PC-9 (cell line): Measurements from ENCODE around the gene CAPN15. TPM values are rescaled to one million over a fixed set of nuclear protein-coding genes. Genes with fewer than 3 reads are reported as not detected.

Experiments used
- BruUV-seq: library from RNA; stranded (reverse); fragments of 400-500 nt; replicated peaks from 2 replicates; lab custom pipeline; 2021; lab: Mats Ljungman, UMichigan
- CTCF ChIA-PET: fragments of 300-600 bp; sonication (Branson Sonifier 250); formaldehyde crosslinking; loops from one replicate; lab custom pipeline; 2022; ENCODE audit warnings: antibody characterized with exemption; lab: Charles Lee
- POLR2A ChIA-PET: fragments of 300-600 bp; sonication (Branson Sonifier 250); formaldehyde crosslinking; loops from one replicate; lab custom pipeline; 2022; ENCODE audit warnings: antibody characterized with exemption; ENCODE audit not compliant: unreplicated experiment; lab: Charles Lee
- DNase-seq, 2 experiments: peaks; one replicate each; pipeline versions ENCODE4 v3.0.0 to v3.0.0-alpha.2; 2015 to 2022; ENCODE audit warnings: mixed read lengths in 1 of 2
- H2AFZ ChIP-seq: fragments of 200-600 bp; sonication (generic); 2 replicates; pipeline ENCODE4 v1.8.1; 2017; ENCODE audit warnings: antibody characterized with exemption
- H3F3A ChIP-seq: fragments of 200-600 bp; sonication (generic); 2 replicates; pipeline ENCODE4 v1.8.1; 2017; ENCODE audit warnings: antibody characterized with exemption, mild to moderate bottlenecking, low read depth; ENCODE audit not compliant: insufficient read depth
- H3K27ac ChIP-seq: fragments of 200-600 bp; sonication (generic); 2 replicates; pipeline ENCODE4 v1.6.1; 2016; ENCODE audit warnings: mixed run types
- H3K27me3 ChIP-seq: fragments of 200-600 bp; sonication (generic); 2 replicates; pipeline ENCODE4 v1.6.1; 2016; ENCODE audit warnings: low read depth, mixed run types; ENCODE audit not compliant: insufficient read depth
- H3K36me3 ChIP-seq: fragments of 200-600 bp; sonication (generic); 2 replicates; pipeline ENCODE4 v1.6.1; 2016; ENCODE audit warnings: low read depth, mixed run types
- H3K4me1 ChIP-seq: fragments of 200-600 bp; sonication (generic); replicated peaks from 2 replicates; pipeline ENCODE4 v1.6.1; 2016; ENCODE audit warnings: mixed run types; ENCODE audit not compliant: insufficient read depth
- H3K4me2 ChIP-seq: fragments of 200-600 bp; sonication (generic); 2 replicates; pipeline ENCODE4 v1.6.1; 2017; ENCODE audit warnings: mixed run types
- H3K4me3 ChIP-seq: fragments of 200-600 bp; sonication (generic); 2 replicates; pipeline ENCODE4 v1.6.1; 2016; ENCODE audit warnings: mixed run types
- H3K79me2 ChIP-seq: fragments of 200-600 bp; sonication (generic); 2 replicates; pipeline ENCODE4 v1.6.1; 2017; ENCODE audit warnings: low read depth, mixed run types
- H3K9me2 ChIP-seq: fragments of 200-600 bp; sonication (generic); 2 replicates; pipeline ENCODE4 v1.8.1; 2017; ENCODE audit warnings: mild to moderate bottlenecking; ENCODE audit not compliant: insufficient read depth
- H3K9me3 ChIP-seq: fragments of 200-600 bp; sonication (generic); 2 replicates; pipeline ENCODE4 v1.8.1; 2016; ENCODE audit warnings: low read depth; ENCODE audit not compliant: insufficient read depth
- H4K20me1 ChIP-seq: fragments of 200-600 bp; sonication (generic); 2 replicates; pipeline ENCODE4 v1.8.1; 2017; ENCODE audit not compliant: insufficient read depth
- EZH2 ChIP-seq: fragments of 200-600 bp; sonication (generic); IDR thresholded peaks from 2 replicates; pipeline ENCODE4 v1.8.0; 2017; ENCODE audit warnings: antibody characterized with exemption, low read depth
- intact Hi-C: fragments of 100-400 bp; cut with micrococcal nuclease; formaldehyde crosslinking; loops from one replicate; pipeline ENCODE4 v1.10.0; 2022; ENCODE audit not compliant: unreplicated experiment
- total RNA-seq: library from RNA; stranded (reverse); gene quantifications from 2 replicates; pipeline ENCODE4 v1.2.3, GENCODE V29; 2021
- TF ChIP-seq, protein P1 (sequence below): fragments of 200-600 bp; sonication (generic); conservative IDR thresholded peaks from 2 replicates; pipeline ENCODE4 v1.6.1; 2017; ENCODE audit warnings: mixed run types, antibody characterized with exemption, mild to moderate bottlenecking, moderate library complexity

Gene CAPN15
- total RNA-seq, 1 experiment from 2014 or later = 66.8 TPM

DNA sequence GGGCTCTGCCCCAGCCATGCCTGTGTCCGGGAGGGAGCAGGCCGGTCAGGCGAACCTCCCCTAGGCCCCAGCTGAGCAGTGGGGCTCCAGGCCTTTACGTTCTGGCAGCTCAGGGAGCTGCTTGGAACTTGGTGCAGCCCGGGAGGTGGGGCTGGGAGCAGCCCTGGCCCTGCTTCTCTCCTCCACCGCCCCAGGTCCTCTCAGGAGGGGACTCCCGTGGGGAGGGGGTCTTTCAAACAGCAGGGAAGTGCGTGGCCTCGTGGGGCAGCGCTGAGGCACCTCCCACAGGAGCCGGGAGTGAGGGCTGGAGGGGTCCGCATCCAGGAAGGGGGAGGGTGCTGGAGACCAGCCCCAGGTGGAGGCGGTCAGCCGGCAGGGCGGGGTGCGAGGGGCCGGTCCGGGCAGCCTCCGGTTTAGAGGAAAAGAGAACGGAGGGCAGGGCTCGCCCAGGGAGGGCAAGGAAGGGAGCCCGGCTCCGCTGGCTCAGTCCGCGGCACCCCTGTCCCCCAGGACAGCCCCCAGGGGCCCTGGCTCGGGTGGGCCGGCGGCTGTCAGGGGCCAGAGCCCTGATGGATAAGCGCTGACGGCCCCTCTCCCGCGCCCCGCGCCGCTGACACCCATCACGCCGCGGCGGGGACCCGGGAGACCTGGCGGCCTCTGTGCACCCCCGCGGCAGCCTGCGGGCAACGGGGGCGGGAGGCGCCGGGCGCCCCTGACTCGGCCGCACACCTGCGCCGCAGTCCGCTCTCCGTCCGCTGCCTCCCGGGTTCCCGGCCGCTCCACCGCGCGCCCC is 32.1 kb downstream of the CAPN15 start:
- CTCF ChIA-PET = no interaction called here
- Histone ChIP-seq H2AFZ (no peak overlapping the region), H3K36me3 (no peaks in the 10 kb centered on the region), H3K9me2 (no peaks in the 10 kb centered on the region), H4K20me1 (no peaks in the 10 kb centered on the region), H3F3A (no peaks in the 10 kb centered on the region), H3K79me2 (no peaks in the 10 kb centered on the region), H3K27ac (no peak overlapping the region), H3K9me3 (no peaks in the 10 kb centered on the region), H3K4me2 (no peak overlapping the region), H3K4me3 (no peak overlapping the region), H3K27me3 (no peaks in the 10 kb centered on the region), H3K4me1 (0 out of 2 replicates have a peak, but pooled peaks cover 4% of the 10 kb centered on the region)
- TF ChIP-seq, protein P1, sequence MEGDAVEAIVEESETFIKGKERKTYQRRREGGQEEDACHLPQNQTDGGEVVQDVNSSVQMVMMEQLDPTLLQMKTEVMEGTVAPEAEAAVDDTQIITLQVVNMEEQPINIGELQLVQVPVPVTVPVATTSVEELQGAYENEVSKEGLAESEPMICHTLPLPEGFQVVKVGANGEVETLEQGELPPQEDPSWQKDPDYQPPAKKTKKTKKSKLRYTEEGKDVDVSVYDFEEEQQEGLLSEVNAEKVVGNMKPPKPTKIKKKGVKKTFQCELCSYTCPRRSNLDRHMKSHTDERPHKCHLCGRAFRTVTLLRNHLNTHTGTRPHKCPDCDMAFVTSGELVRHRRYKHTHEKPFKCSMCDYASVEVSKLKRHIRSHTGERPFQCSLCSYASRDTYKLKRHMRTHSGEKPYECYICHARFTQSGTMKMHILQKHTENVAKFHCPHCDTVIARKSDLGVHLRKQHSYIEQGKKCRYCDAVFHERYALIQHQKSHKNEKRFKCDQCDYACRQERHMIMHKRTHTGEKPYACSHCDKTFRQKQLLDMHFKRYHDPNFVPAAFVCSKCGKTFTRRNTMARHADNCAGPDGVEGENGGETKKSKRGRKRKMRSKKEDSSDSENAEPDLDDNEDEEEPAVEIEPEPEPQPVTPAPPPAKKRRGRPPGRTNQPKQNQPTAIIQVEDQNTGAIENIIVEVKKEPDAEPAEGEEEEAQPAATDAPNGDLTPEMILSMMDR = no peak
- no peak for TF ChIP-seq EZH2
- intact Hi-C loops = no loop called here
- POLR2A ChIA-PET = no interaction called here
- BruUV-seq = no TSS peak
- DNase-seq = no peak

DNA sequence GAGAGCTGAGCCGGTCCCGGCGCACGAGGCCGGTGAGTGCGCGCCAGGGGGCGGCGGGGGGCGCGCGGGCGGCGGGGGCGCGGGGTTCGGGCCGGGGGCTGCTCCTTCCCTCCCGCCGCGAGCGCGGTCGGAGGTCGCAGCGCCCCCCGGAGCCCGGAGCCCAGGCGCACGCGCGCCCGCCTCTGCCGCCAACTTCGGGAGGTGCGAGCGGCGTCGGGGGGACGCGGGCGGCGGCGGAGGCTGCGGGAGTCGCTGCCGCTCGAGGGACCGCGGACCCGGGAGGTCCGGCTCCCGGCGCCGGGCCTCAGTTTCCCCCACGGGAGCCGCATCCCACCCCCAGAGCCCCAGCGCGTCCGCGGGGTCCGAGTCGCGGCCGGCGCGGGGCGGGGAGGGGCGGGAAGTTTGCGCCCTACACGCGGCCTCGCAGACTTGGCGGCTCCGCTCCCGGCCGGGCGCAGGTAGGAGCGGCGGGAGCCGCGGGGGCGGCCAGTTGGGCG is 32.7 kb downstream of the CAPN15 start, which contains the start of gene PRR35:
TSS of gene PRR35 (plus strand) at position 191 of the 497 bp plus-strand sequence. CDS start 2,901 bp downstream, outside the sequence.
- H3K36me3 ChIP-seq = no peaks in the 10 kb centered on the region
- BruUV-seq = no TSS peak
- POLR2A ChIA-PET = no interaction called here

DNA sequence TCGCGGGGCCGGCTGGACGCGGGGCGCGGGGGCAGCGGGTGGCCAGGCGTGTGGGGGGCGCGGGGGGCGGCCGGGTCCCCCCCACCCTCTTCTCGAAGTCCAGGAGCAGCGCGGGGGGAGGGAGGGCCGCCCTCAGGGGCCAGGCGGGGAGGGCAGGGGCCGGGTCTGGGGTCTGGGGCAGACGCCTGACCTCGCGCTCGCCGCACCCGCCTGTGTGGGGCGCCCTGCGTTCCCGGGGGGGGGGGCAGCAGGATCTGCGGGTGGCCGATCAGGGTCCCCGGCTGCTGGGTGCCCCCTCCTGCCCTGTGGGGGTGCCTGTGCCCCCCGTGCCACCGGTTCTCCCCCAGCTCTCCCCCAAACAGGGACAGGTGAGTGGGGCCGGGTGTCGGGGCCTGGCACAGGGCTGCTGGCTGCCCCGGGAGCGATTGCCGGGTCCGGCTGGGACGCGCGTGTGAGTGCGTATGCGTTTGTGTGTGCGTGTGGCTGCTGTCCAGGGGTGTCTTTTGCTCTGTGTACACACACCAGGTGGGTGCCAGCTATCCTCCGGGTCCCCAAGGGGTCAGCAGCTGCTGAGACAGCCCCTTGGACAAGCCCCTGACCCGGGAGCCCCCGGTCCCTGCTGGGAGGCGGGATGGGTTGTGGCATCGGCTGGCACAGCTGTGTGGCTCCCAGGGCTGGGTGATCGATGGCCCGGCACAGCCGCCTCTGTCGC is 33.3 kb downstream of the CAPN15 start:
- no peaks in the 10 kb centered on the region for H4K20me1 ChIP-seq
- H2AFZ ChIP-seq = no peak overlapping the region
- H3K9me3 ChIP-seq = no peaks in the 10 kb centered on the region
- intact Hi-C loops = no loop called here
- no peaks in the 10 kb centered on the region for H3K9me2 ChIP-seq
- 0 out of 2 replicates have a peak, but pooled peaks cover 4% of the 10 kb centered on the region for H3K4me1 ChIP-seq
- H3K27me3 ChIP-seq = no peaks in the 10 kb centered on the region
- H3F3A ChIP-seq = no peaks in the 10 kb centered on the region
- no peak overlapping the region for H3K27ac ChIP-seq
- no peak overlapping the region for H3K4me3 ChIP-seq
- CTCF ChIA-PET = interaction anchor here (0.6 kb wide), 1 partner anchor 29 kb away, joined by 5 read pairs; no protein-coding TSS in a partner anchor
- TF ChIP-seq, protein P1 = no peak
- TF ChIP-seq EZH2 = no peak
- POLR2A ChIA-PET = no interaction called here
- no peak for DNase-seq
- H3K4me2 ChIP-seq = no peak overlapping the region
- no peaks in the 10 kb centered on the region for H3K36me3 ChIP-seq
- H3K79me2 ChIP-seq = no peaks in the 10 kb centered on the region
- BruUV-seq = no TSS peak

More for the DNA sequence above, 32.7 kb downstream of the CAPN15 start, which contains the start of gene PRR35:
- no peak within 1 kb of the TSS for H3K4me3 ChIP-seq
- H3K4me1 ChIP-seq = 0 out of 2 replicates have a peak, but pooled peaks cover 4% of the 10 kb centered on the region
- no peak for TF ChIP-seq EZH2
- TF ChIP-seq, protein P1 = no peak
- no peaks in the 10 kb centered on the region for H3K9me2 ChIP-seq
- H2AFZ ChIP-seq = no peak within 1 kb of the TSS
- no peak for DNase-seq
- no peaks in the 10 kb centered on the region for H3F3A ChIP-seq
- intact Hi-C loops = no loop called here
- no peaks in the 10 kb centered on the region for H4K20me1 ChIP-seq
- no peaks in the 10 kb centered on the region for H3K79me2 ChIP-seq
- no peaks in the 10 kb centered on the region for H3K27me3 ChIP-seq
- no peak within 1 kb of the TSS for H3K27ac ChIP-seq
- no peak within 1 kb of the TSS for H3K4me2 ChIP-seq
- H3K9me3 ChIP-seq = no peaks in the 10 kb centered on the region
- CTCF ChIA-PET = no interaction called here
